K562 (cell line): ENCODE results near the gene ATG10. TPM values are rescaled to one million over a fixed set of nuclear protein-coding genes. Genes with fewer than 3 reads are reported as not detected.

Source experiments
- ATAC-seq: fragments of 200-7000 bp; cut with Tn5 transposase; 3 replicates; pipeline ENCODE4 v1.9.1; 2020; ENCODE audit warnings: moderate library complexity
- BruUV-seq: library from RNA; stranded (reverse); fragments of 400-500 nt; replicated peaks from 2 replicates; lab custom pipeline; 2021; lab: Mats Ljungman, UMichigan
- CTCF ChIA-PET: fragments of 300-600 bp; formaldehyde crosslinking; extraction: SDS; loops from one replicate; lab custom pipeline; 2021; ENCODE audit warnings: low intra/inter-chr PET ratio; lab: Yijun Ruan, JAX
- POLR2A ChIA-PET: fragments of 300-600, 350-650 bp; sonication (Branson Sonifier 250); formaldehyde crosslinking; extraction: SDS; loops from one replicate; lab custom pipeline; 2021; ENCODE audit warnings: antibody characterized with exemption, inconsistent platforms; lab: Yijun Ruan, JAX
- DNase-seq, 4 experiments: peaks; one replicate each; pipeline versions ENCODE4 v3.0.0 to v3.0.0-alpha.2; 2011 to 2018; ENCODE audit warnings: low spot score in 3 of 4, mixed read lengths in 3 of 4; ENCODE audit errors: extremely low read depth in 1 of 4
- FAIRE-seq: peaks from 2 replicates; lab custom pipeline; 2011; peaks lifted over from hg19 to GRCh38; lab: Jason Lieb, UNC
- H2AFZ ChIP-seq: 2 replicates; pipeline ENCODE4 v1.6.0; 2011; ENCODE audit warnings: low read depth, low read length, control low read depth, inconsistent platforms
- H3K27ac ChIP-seq: fragments of 200-600 bp; 3 replicates; pipeline ENCODE4 v1.8.0; 2011; ENCODE audit warnings: low read depth, mild to moderate bottlenecking, control low read depth, inconsistent platforms, low read length, moderate library complexity, mixed read lengths; ENCODE audit errors: extremely low read depth
- H3K27me3 ChIP-seq, 2 experiments: fragments of 300-600 bp in 1 of 2; 2 replicates in 1 of 2; 3 replicates in 1 of 2; pipeline versions ENCODE4 v1.6.0 to v1.8.0; 2011; ENCODE audit warnings: inconsistent platforms in 2 of 2, low read length in 2 of 2, mild to moderate bottlenecking in 1 of 2, mixed read lengths in 1 of 2, moderate library complexity in 1 of 2; ENCODE audit not compliant: control insufficient read depth in 2 of 2, insufficient read depth in 2 of 2
- H3K36me3 ChIP-seq: fragments of 300-600 bp; 3 replicates; pipeline ENCODE4 v1.8.0; 2011; ENCODE audit warnings: mild to moderate bottlenecking, low read length, inconsistent platforms; ENCODE audit not compliant: control insufficient read depth, insufficient read depth
- H3K4me1 ChIP-seq, 2 experiments: fragments of 200-600 bp in 1 of 2; replicated peaks in 1 of 2; 2 replicates in 1 of 2; 3 replicates in 1 of 2; pipeline versions ENCODE4 v1.5.1 to v1.8.0; 2011; ENCODE audit warnings: inconsistent platforms in 2 of 2, low read length in 2 of 2, mild to moderate bottlenecking in 1 of 2, mixed read lengths in 1 of 2, moderate library complexity in 1 of 2; ENCODE audit not compliant: control insufficient read depth in 2 of 2, insufficient read depth in 2 of 2
- H3K4me2 ChIP-seq: 2 replicates; pipeline ENCODE4 v1.6.1; 2011; ENCODE audit warnings: low read length, control low read depth, inconsistent platforms, mixed read lengths; ENCODE audit not compliant: insufficient read depth
- H3K4me3 ChIP-seq: fragments of 200-600 bp; sonication (generic), shearing (Covaris generic); 2 replicates; pipeline ENCODE4 v1.5.1; 2016; ENCODE audit warnings: control low read depth, inconsistent platforms
- H3K79me2 ChIP-seq: fragments of 200-600 bp; 3 replicates; pipeline ENCODE4 v1.8.0; 2011; ENCODE audit warnings: low read length, inconsistent platforms; ENCODE audit not compliant: control insufficient read depth, insufficient read depth
- H3K9ac ChIP-seq, 2 experiments: 2 replicates each; pipeline versions ENCODE4 v1.6.0 to v1.6.1; 2011; ENCODE audit warnings: low read depth in 2 of 2, low read length in 2 of 2, control low read depth in 1 of 2, inconsistent platforms in 1 of 2, mild to moderate bottlenecking in 1 of 2, mixed read lengths in 1 of 2; ENCODE audit not compliant: insufficient read depth in 1 of 2
- H3K9me1 ChIP-seq: one replicate; pipeline ENCODE4 v1.6.0; 2011; ENCODE audit warnings: inconsistent platforms, mild to moderate bottlenecking, low read length, moderate library complexity; ENCODE audit not compliant: control insufficient read depth, insufficient read depth
- H3K9me3 ChIP-seq: replicated peaks from 2 replicates; pipeline ENCODE4 v1.5.1; 2011; ENCODE audit warnings: low read depth, low read length, inconsistent platforms; ENCODE audit not compliant: control insufficient read depth, insufficient read depth
- H4K20me1 ChIP-seq: replicated peaks from 2 replicates; pipeline ENCODE4 v1.6.1; 2011; ENCODE audit warnings: low read length, inconsistent platforms, mixed read lengths; ENCODE audit not compliant: control insufficient read depth, insufficient read depth
- ADNP ChIP-seq: fragments of 200-800 bp; sonication (Bioruptor generic); IDR thresholded peaks from 2 replicates; pipeline ENCODE4 v1.6.1; 2016; ENCODE audit warnings: missing genetic modification characterization, missing compliant biosample characterization
- ARID3A ChIP-seq: IDR thresholded peaks from 2 replicates; pipeline ENCODE4 v1.6.1; 2012; ENCODE audit warnings: low read depth, low read length, improper control_type of control experiment, borderline replicate concordance
- ELF1 ChIP-seq: fragments of 200-800 bp; sonication (Bioruptor generic); IDR thresholded peaks from 2 replicates; pipeline ENCODE4 v1.6.1; 2016; ENCODE audit warnings: missing genetic modification characterization, missing compliant biosample characterization
- FOSL1 ChIP-seq: fragments of 200-800 bp; sonication (Bioruptor generic); conservative IDR thresholded peaks from 2 replicates; pipeline ENCODE4 v1.6.1; 2016; ENCODE audit warnings: missing genetic modification characterization, missing compliant biosample characterization
- FUS ChIP-seq: fragments of 200-400 bp; formaldehyde crosslinking; optimal IDR thresholded peaks from 2 replicates; pipeline ENCODE3; 2017; ENCODE audit warnings: low read depth, low read length
- MXI1 ChIP-seq: IDR thresholded peaks from 2 replicates; pipeline ENCODE4 v1.6.1; 2011; ENCODE audit warnings: low read depth, mild to moderate bottlenecking, improper control_type of control experiment, low read length
- MYNN ChIP-seq, 2 experiments: sonication (generic); formaldehyde crosslinking in 1 of 2; IDR thresholded peaks; 2 replicates each; pipeline versions ENCODE4 v1.5.0 to v1.6.1; 2016 to 2020; ENCODE audit warnings: antibody characterized with exemption in 1 of 2, missing genetic modification reagents in 1 of 2
- POLR2G ChIP-seq: fragments of 200-400 bp; formaldehyde crosslinking; IDR thresholded peaks from 2 replicates; pipeline ENCODE4 v1.6.1; 2017; ENCODE audit warnings: low read depth, mild to moderate bottlenecking, antibody characterized with exemption, low read length, moderate library complexity
- POLR3A ChIP-seq: IDR thresholded peaks from 2 replicates; pipeline ENCODE4 v1.6.1; 2011; ENCODE audit warnings: borderline replicate concordance, mild to moderate bottlenecking, moderate library complexity; ENCODE audit not compliant: insufficient read length, insufficient read depth; ENCODE audit errors: extremely low read depth
- PRMT5 ChIP-seq: sonication (generic); formaldehyde crosslinking; IDR thresholded peaks from 2 replicates; pipeline ENCODE4 v1.5.0; 2020; ENCODE audit warnings: missing genetic modification reagents
- ZC3H8 ChIP-seq: fragments of 450-650 bp; IDR thresholded peaks from 2 replicates; pipeline ENCODE4 v1.6.1; 2017
- ZFX ChIP-seq: sonication (generic); formaldehyde crosslinking; IDR thresholded peaks from 2 replicates; pipeline ENCODE4 v1.8.0; 2022; ENCODE audit warnings: mild to moderate bottlenecking, missing genetic modification reagents, moderate library complexity
- ZNF316 ChIP-seq: fragments of 450-650 bp; IDR thresholded peaks from 2 replicates; pipeline ENCODE4 v1.6.1; 2016
- ZNF324 ChIP-seq: fragments of 250-450 bp; sonication (Bioruptor Pico); IDR thresholded peaks from 2 replicates; pipeline ENCODE4 v1.4.0; 2020; ENCODE audit warnings: mild to moderate bottlenecking
- WGBS: fragments of 100-300 bp; shearing (Covaris generic); methylation state at CpG from one replicate; pipeline ENCODE4 v1.1.6; 2016; ENCODE audit warnings: low coverage, mixed read lengths; ENCODE audit not compliant: insufficient coverage; ENCODE audit errors: missing lambda C conversion rate; 5-methylcytosine and 5-hydroxymethylcytosine counted together
- in situ Hi-C: fragments of 300-500 bp; cut with MboI; formaldehyde crosslinking; loops from 4 replicates; pipeline ENCODE4 v1.15.0; 2018; ENCODE audit warnings: inconsistent platforms, mixed read lengths
- intact Hi-C: fragments of 100-400 bp; cut with micrococcal nuclease; formaldehyde crosslinking; loops from 2 replicates; pipeline ENCODE4 v1.14.2; 2022
- polyA plus RNA-seq, 8 experiments: library from polyadenylated mRNA; depleted of rRNA in 4 of 8; stranded (reverse) in 5 of 8; unstranded in 3 of 8; fragments of >200 nt; fragmentation: Nextera tagmentation in 2 of 8; fragmentation: Illumina TruSeq in 1 of 8; extraction: Ambion mirVana in 2 of 8; extraction: Trizol in 1 of 8; gene quantifications; 2 replicates each; pipeline versions ENCODE4 v1.2.1 to v1.2.3, GENCODE V29; 2011 to 2014; ENCODE audit warnings: inconsistent platforms in 1 of 8, missing spikeins in 1 of 8
- total RNA-seq, 7 experiments: library from RNA; depleted of rRNA in 6 of 7; stranded (reverse); fragments of >200 nt in 6 of 7; fragmentation: Illumina TruSeq in 2 of 7; extraction: Trizol in 2 of 7; gene quantifications; 2 replicates each; pipeline versions ENCODE4 v1.2.1 to v1.2.3, GENCODE V29; 2011 to 2021; ENCODE audit warnings: low replicate concordance in 1 of 7

ATG10 gene
- total and polyA plus RNA-seq, 9 of the 15 experiments (the other 6 are each of a cell fraction or from before 2014, with no cell fraction given): 7.0 to 18.8 (median 14.6) TPM

DNA sequence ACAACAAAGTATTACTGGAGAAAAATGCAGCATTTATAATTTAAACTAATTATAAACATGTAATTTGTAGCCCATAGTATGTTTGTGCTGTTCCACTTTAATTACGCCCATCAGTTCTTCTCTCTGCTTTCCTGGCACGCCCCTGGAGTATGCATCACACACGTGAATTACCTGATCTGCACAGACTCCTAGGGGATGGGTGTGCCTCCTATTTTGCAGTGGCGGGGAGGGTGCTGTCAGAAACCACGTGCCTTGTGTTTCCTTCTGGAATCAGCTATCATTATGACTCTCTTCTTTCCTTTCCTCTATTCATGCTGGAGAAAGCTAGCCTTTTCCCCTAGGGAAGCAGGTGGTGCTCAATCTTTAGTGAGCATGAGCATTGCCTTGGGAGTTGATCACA is 263.1 kb downstream of the ATG10 start:
- no peak overlapping the region for H3K9ac ChIP-seq
- no TSS peak for BruUV-seq
- no peaks in the 10 kb centered on the region for H3K4me1 ChIP-seq
- no peaks in the 10 kb centered on the region for H3K36me3 ChIP-seq
- intact Hi-C loops (loop anchor here (5.0 kb wide), 1 partner anchor 62 kb away; no protein-coding TSS in a partner anchor), in situ Hi-C loops (loop anchor here (5.0 kb wide), 1 partner anchor 58 kb away; no protein-coding TSS in a partner anchor)
- CTCF ChIA-PET: interaction anchor here (0.6 kb wide), 1 partner anchor 885 kb away, joined by 3 read pairs; no protein-coding TSS in a partner anchor
- FAIRE-seq: no peak
- H3K4me3 ChIP-seq: no peak overlapping the region
- no peaks in the 10 kb centered on the region for H4K20me1 ChIP-seq
- H2AFZ ChIP-seq: no peak overlapping the region
- ATAC-seq: peak; percentile 33; the same call in 1 of the 3 replicates
- POLR2A ChIA-PET: no interaction called here
- no peaks in the 10 kb centered on the region for H3K27me3 ChIP-seq
- H3K9me3 ChIP-seq: no peaks in the 10 kb centered on the region
- WGBS: 17% methylated on average over 5 of the region's 5 CpGs
- DNase-seq: no peak
- no peaks in the 10 kb centered on the region for H3K9me1 ChIP-seq
- no peaks in the 10 kb centered on the region for H3K79me2 ChIP-seq
- no peak overlapping the region for H3K27ac ChIP-seq
- no peak overlapping the region for H3K4me2 ChIP-seq
- no peak for TF ChIP-seq ELF1 (tag)
- no peak for TF ChIP-seq PRMT5
- no peak for TF ChIP-seq ZNF316
- TF ChIP-seq FOSL1 (tag): no peak
- TF ChIP-seq MXI1: no peak
- TF ChIP-seq ADNP (tag): no peak
- TF ChIP-seq MYNN (IDR thresholded peaks at IDR 0.05): no peak
- TF ChIP-seq MYNN (CRISPR knock-in tag; IDR thresholded peaks at IDR 0.05): no peak
- no peak for TF ChIP-seq ARID3A
- no peak for TF ChIP-seq POLR3A
- TF ChIP-seq ZNF324 (CRISPR knock-in tag): no peak
- TF ChIP-seq ZFX: no peak
- no peak for TF ChIP-seq ZC3H8
- no peak for TF ChIP-seq POLR2G
- TF ChIP-seq FUS: no peak
